ENCODE results near the gene SCG2. TPM values are rescaled to one million over a fixed set of nuclear protein-coding genes. Genes with fewer than 3 reads are reported as not detected.

The SCG2 gene
- total RNA-seq, 6 experiments from 2014 or later = 0.23 to 0.97 (median 0.37) TPM

GRCh38 chr2:223632826-223633225, 30.7 kb upstream of the SCG2 start:
- Mint-ChIP-seq H3K36me3 (ENCODE audit: low read depth) (no peaks in the 10 kb centered on the region), H3K27me3 (ENCODE audit: insufficient read depth) (no peaks in the 10 kb centered on the region; the same call in 1 of the 2 replicates), H3K27ac (no peak overlapping the region), H3K4me1 (ENCODE audit: low read depth) (peaks cover 12% of the 10 kb centered on the region; the same call in 1 of the 2 replicates), H3K9me3 (no peaks in the 10 kb centered on the region), H3K4me3 (no peak overlapping the region)
- DNase-seq = no peak
- no peak for TF ChIP-seq CTCF (IDR thresholded peaks at IDR 0.05)

- H3K36me3 Mint-ChIP-seq (ENCODE audit: low read depth) = no peaks in the 10 kb centered on the region
- H3K4me1 Mint-ChIP-seq (ENCODE audit: low read depth) = peaks cover 9% of the 10 kb centered on the region; the same call in 1 of the 2 replicates
- no peaks in the 10 kb centered on the region; the same call in none of the 2 replicates for H3K27me3 Mint-ChIP-seq (ENCODE audit: insufficient read depth)
- no peaks in the 10 kb centered on the region for H3K9me3 Mint-ChIP-seq
- no peak for TF ChIP-seq CTCF (IDR thresholded peaks at IDR 0.05)
- peak; percentile 49 for DNase-seq
- H3K4me3 Mint-ChIP-seq = no peak overlapping the region; the same call in 1 of the 2 replicates
- no peak overlapping the region for H3K27ac Mint-ChIP-seq
These were observed 24.6 kb upstream of the SCG2 start for GRCh38 chr2:223626716-223627115.

GRCh38 chr2:223625652-223626051, 23.5 kb upstream of the SCG2 start:
- Mint-ChIP-seq H3K4me1 (ENCODE audit: low read depth) (peaks cover 9% of the 10 kb centered on the region; the same call in 1 of the 2 replicates), H3K4me3 (no peak overlapping the region), H3K9me3 (no peaks in the 10 kb centered on the region), H3K36me3 (ENCODE audit: low read depth) (no peaks in the 10 kb centered on the region), H3K27ac (no peak overlapping the region), H3K27me3 (ENCODE audit: insufficient read depth) (peaks cover 2% of the 10 kb centered on the region)
- no peak for DNase-seq
- TF ChIP-seq CTCF (IDR thresholded peaks at IDR 0.05) = no peak

- no peak overlapping the region for H3K27ac Mint-ChIP-seq
- no peaks in the 10 kb centered on the region for H3K9me3 Mint-ChIP-seq
- no peak overlapping the region for H3K4me3 Mint-ChIP-seq
- TF ChIP-seq CTCF (IDR thresholded peaks at IDR 0.05) = no peak
- no peak for DNase-seq
- H3K27me3 Mint-ChIP-seq (ENCODE audit: insufficient read depth) = peaks cover 3% of the 10 kb centered on the region
- no peaks in the 10 kb centered on the region for H3K36me3 Mint-ChIP-seq (ENCODE audit: low read depth)
- H3K4me1 Mint-ChIP-seq (ENCODE audit: low read depth) = peaks cover 7% of the 10 kb centered on the region; the same call in 1 of the 2 replicates
These were observed 19.7 kb upstream of the SCG2 start for GRCh38 chr2:223621901-223622300.

- peaks cover 3% of the 10 kb centered on the region for H3K27me3 Mint-ChIP-seq (ENCODE audit: insufficient read depth)
- no peaks in the 10 kb centered on the region for H3K36me3 Mint-ChIP-seq (ENCODE audit: low read depth)
- H3K4me1 Mint-ChIP-seq (ENCODE audit: low read depth) = no peaks in the 10 kb centered on the region
- DNase-seq = no peak
- no peak overlapping the region for H3K4me3 Mint-ChIP-seq
- no peak for TF ChIP-seq CTCF (IDR thresholded peaks at IDR 0.05)
- H3K27ac Mint-ChIP-seq = no peak overlapping the region
- no peaks in the 10 kb centered on the region for H3K9me3 Mint-ChIP-seq
These were observed 17.4 kb upstream of the SCG2 start for GRCh38 chr2:223619486-223620129.

Measured in HFFc6 (cell line).